H54 (cell line): ENCODE data around the gene PARP2.

Experiments used
- DNase-seq: peaks from one replicate; pipeline ENCODE4 v3.0.0; 2011; ENCODE audit warnings: low spot score, mixed read lengths; ENCODE audit not compliant: insufficient read length
- FAIRE-seq: peaks from 3 replicates; lab custom pipeline; 2011; peaks lifted over from hg19 to GRCh38; lab: Jason Lieb, UNC
- POLR2A ChIP-seq: IDR thresholded peaks from 2 replicates; pipeline ENCODE4 v1.6.1; 2011; ENCODE audit warnings: low read depth, mild to moderate bottlenecking, low read length

Gene PARP2

GRCh38 chr14:20400965-20401593, 57.6 kb downstream of the PARP2 start:
- no peak for TF ChIP-seq POLR2A
- FAIRE-seq (no peak), DNase-seq (no peak)

DNA sequence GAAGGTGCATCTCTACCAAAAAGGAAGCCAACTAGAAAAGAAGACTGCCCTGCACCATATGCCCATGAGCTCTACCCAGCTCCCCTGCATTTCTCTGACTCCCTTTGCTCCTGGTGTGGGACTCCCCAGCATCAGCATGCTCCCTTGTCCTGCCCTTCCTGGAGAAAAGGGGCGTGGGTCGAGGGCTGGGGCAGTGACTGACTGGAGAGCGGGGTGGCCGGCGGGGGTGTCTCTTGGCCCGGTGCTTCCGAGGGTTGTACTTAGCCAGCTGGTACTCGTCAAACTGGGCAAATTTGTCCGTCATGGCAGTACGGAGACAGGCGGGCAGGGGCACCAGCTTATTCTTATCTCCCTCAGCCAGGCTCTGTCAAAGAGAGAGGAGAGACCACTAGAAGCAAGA, 60.1 kb downstream of the PARP2 start:
- no peak for TF ChIP-seq POLR2A
- no peak for DNase-seq
- FAIRE-seq, result no peak
